Measurements from ENCODE around the gene MB21D2.

MB21D2 gene

GRCh38 chr3:192831801-192832347 is 85.8 kb downstream of the MB21D2 start:
- no peak for DNase-seq

- peak; percentile 53 for DNase-seq
These were observed 86.5 kb downstream of the MB21D2 start for GRCh38 chr3:192831111-192831644.

GRCh38 chr3:192830291-192831110 is 87.2 kb downstream of the MB21D2 start:
- DNase-seq, result no peak

- DNase-seq, result no peak
These were observed 89.6 kb downstream of the MB21D2 start for GRCh38 chr3:192827863-192828594.

- no peak for DNase-seq
These were observed 90.4 kb downstream of the MB21D2 start for GRCh38 chr3:192827208-192827607.

GRCh38 chr3:192826214-192827006 is 91.2 kb downstream of the MB21D2 start:
- DNase-seq, result no peak

GRCh38 chr3:192825657-192826200 is 91.9 kb downstream of the MB21D2 start:
- no peak for DNase-seq

GRCh38 chr3:192825216-192825615 is 92.4 kb downstream of the MB21D2 start:
- DNase-seq, result no peak

GRCh38 chr3:192824313-192824712 is 93.3 kb downstream of the MB21D2 start:
- DNase-seq, result no peak

- no peak for DNase-seq
These were observed 96.5 kb downstream of the MB21D2 start for GRCh38 chr3:192821161-192821560.

- no peak for DNase-seq
These were observed 97.5 kb downstream of the MB21D2 start for GRCh38 chr3:192820161-192820560.

- peak; percentile 69 for DNase-seq
These were observed 98.6 kb downstream of the MB21D2 start for GRCh38 chr3:192819001-192819569.

- DNase-seq, result no peak
These were observed 99.5 kb downstream of the MB21D2 start for GRCh38 chr3:192818126-192818525.

- DNase-seq, result no peak
These were observed 100.2 kb downstream of the MB21D2 start for GRCh38 chr3:192817506-192817905.

GRCh38 chr3:192817053-192817452 is 100.6 kb downstream of the MB21D2 start:
- peak; percentile 25 for DNase-seq

GRCh38 chr3:192816351-192816750 is 101.3 kb downstream of the MB21D2 start:
- DNase-seq, result no peak

GRCh38 chr3:192812743-192813383 is 104.8 kb downstream of the MB21D2 start:
- DNase-seq, result no peak

GRCh38 chr3:192805711-192806110 is 111.9 kb downstream of the MB21D2 start:
- no peak for DNase-seq

GRCh38 chr3:192804502-192804901 is 113.2 kb downstream of the MB21D2 start:
- DNase-seq, result no peak

GRCh38 chr3:192802957-192803899 is 114.4 kb downstream of the MB21D2 start:
- DNase-seq, result no peak

All from activated naive CD4-positive, alpha-beta T cell treated with Interleukin-2 at 50 U/mL for 16 hours (primary cell).